ENCODE results near the gene POR.

POR gene

DNA sequence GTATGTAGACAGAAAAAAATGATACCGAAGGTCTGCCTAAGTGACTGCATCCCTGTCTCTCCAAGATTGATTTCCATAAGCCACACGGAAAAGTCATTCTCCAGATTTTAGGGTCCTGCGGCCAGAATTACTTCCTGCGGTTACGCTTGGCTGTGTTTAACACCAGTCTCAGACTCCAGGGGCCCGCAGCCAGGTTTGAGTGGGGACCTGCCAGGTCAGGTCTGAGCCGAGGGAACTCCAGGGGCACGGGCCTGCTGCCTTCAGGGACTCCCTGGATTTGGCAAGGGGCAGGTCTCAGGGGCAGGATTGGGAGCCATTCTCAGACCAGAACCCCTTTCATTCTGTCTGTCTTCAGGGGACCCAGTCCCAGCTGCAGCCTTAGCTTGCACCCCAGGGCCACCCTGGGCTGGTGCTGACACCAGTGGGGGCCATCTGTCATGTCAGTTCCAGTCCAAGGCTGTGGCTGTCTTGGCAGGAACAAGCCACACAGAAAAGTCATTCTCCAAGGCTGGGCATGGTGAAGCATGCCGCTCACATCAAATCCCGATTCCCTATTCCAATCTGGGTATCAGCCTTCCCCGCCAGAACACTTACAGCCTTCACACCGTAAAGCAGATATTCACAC lies 40.5 kb downstream of the POR start:
- Histone ChIP-seq H3K36me3 (peaks cover 25% of the 10 kb centered on the region), H3K9me3 (no peaks in the 10 kb centered on the region), H3K27ac (no peak overlapping the region), H3K4me3 (ENCODE audit: low read depth in 1 of 2, low read length in 1 of 2) (no peak overlapping the region), H3K27me3 (no peaks in the 10 kb centered on the region), H3K4me1 (ENCODE audit: control insufficient read depth in 1 of 2, insufficient read depth in 1 of 2, low read depth in 1 of 2, low read length in 1 of 2) (peaks cover 46 to 55% of the 10 kb centered on the region in 2 experiments)
- TF ChIP-seq, protein P1, sequence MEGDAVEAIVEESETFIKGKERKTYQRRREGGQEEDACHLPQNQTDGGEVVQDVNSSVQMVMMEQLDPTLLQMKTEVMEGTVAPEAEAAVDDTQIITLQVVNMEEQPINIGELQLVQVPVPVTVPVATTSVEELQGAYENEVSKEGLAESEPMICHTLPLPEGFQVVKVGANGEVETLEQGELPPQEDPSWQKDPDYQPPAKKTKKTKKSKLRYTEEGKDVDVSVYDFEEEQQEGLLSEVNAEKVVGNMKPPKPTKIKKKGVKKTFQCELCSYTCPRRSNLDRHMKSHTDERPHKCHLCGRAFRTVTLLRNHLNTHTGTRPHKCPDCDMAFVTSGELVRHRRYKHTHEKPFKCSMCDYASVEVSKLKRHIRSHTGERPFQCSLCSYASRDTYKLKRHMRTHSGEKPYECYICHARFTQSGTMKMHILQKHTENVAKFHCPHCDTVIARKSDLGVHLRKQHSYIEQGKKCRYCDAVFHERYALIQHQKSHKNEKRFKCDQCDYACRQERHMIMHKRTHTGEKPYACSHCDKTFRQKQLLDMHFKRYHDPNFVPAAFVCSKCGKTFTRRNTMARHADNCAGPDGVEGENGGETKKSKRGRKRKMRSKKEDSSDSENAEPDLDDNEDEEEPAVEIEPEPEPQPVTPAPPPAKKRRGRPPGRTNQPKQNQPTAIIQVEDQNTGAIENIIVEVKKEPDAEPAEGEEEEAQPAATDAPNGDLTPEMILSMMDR (IDR thresholded peaks at IDR 0.05), result no peak

DNA sequence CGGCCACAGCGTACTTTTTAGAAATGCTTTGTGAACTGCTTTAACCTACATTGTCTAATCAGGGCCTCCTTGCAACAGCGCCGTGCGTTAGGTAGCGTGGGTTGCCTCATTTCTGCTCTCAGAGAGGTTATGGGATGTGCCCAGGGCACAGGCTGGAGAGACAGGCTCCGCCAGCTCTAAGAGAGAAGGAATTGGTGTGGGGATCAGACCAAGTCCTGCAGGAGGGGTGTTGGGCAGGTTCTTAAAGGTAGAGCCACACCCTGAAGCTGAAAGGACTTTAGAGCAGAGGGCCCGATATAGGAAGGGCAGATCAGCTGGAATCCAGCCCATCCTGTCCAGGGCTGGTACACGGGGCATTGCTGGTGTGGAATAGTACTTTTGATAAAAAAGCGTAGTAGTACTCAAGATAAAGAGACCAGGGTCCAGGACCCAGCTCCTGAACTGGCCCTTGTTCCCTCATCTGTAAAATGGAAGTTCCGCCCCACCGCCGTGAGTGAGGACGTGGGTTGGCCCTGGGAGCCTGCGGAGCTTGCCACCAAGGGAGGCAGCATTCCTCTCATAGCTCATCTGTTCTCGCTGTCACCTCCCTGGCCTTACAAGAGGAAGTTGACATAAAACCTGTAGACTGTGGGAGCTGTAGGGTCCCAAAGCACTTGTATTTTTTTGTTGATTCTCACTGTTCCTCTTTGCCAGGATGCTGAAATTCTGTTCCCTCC lies 42.2 kb downstream of the POR start:
- H3K4me3 ChIP-seq (ENCODE audit: low read depth in 1 of 2, low read length in 1 of 2), result no peak overlapping the region
- no peaks in the 10 kb centered on the region for H3K27me3 ChIP-seq
- TF ChIP-seq, protein P1 (IDR thresholded peaks at IDR 0.05), result no peak
- H3K4me1 ChIP-seq (ENCODE audit: control insufficient read depth in 1 of 2, insufficient read depth in 1 of 2, low read depth in 1 of 2, low read length in 1 of 2), result peaks cover 34 to 41% of the 10 kb centered on the region in 2 experiments
- H3K36me3 ChIP-seq, result peaks cover 32% of the 10 kb centered on the region
- no peaks in the 10 kb centered on the region for H3K9me3 ChIP-seq
- peak overlapping the region; percentile 30 for H3K27ac ChIP-seq

DNA sequence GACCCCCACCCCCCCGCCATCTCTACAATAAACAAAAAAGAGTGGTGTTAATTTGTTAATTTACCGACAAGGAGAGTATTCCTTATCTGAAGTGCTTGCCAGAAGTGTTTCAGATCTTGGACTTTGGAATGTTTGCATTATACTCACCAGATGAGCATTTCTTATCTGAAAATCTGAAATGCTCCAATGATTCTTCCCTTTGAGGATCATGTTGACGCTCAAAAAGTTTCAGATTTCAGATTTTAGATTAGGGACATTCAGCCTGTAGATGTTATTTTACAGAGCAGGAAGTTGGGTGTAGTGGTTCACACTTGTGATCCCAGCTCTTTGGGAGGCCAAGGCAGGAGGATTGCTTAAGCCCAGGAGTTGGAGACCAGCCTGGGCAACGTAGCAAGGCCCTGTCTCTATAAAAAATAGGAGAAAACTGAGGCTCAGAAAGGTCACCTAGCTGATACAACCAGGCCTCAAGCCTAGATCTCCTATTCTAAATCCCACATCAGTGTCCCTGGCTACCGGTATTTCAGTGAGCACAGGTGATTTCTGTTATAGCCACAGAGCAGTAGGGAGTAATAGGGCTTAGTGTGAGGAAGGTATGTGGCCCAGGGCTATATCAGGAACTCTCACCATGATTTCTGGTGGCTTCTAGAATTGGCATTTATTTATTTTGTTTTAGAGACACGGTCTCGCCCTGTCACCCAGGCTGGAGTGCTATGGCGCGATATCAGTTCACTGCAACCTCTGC lies 44.0 kb downstream of the POR start:
- H3K4me3 ChIP-seq (ENCODE audit: low read depth in 1 of 2, low read length in 1 of 2), result no peak overlapping the region
- H3K4me1 ChIP-seq (ENCODE audit: control insufficient read depth in 1 of 2, insufficient read depth in 1 of 2, low read depth in 1 of 2, low read length in 1 of 2), result peaks cover 25 to 27% of the 10 kb centered on the region in 2 experiments
- TF ChIP-seq, protein P1 (IDR thresholded peaks at IDR 0.05), result no peak
- peaks cover 34% of the 10 kb centered on the region for H3K36me3 ChIP-seq
- H3K9me3 ChIP-seq, result no peaks in the 10 kb centered on the region
- no peaks in the 10 kb centered on the region for H3K27me3 ChIP-seq
- no peak overlapping the region for H3K27ac ChIP-seq

DNA sequence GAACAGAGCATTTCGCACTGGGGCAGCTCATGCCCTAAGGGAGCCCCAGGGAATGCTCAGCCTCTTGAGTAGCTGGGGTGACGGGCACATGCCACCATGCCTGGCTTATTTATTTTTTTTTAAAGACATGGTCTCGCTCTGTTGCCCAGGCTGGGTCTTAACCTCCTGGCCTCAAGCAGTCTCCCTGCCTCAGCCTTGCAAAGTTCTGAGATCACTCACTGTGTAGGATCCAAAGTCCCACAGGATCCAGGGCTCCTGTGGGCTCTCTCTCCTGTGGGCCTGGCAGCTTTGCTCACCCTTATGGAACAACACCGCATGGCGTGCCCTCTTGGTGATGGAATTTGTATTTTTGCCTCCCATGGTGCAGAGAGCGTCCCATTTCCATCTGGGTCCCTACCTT lies 45.4 kb downstream of the POR start:
- Histone ChIP-seq H3K27me3 (no peaks in the 10 kb centered on the region), H3K9me3 (no peaks in the 10 kb centered on the region), H3K4me1 (ENCODE audit: control insufficient read depth in 1 of 2, insufficient read depth in 1 of 2, low read depth in 1 of 2, low read length in 1 of 2) (peaks cover 15 to 17% of the 10 kb centered on the region in 2 experiments), H3K36me3 (peaks cover 35% of the 10 kb centered on the region), H3K27ac (no peak overlapping the region), H3K4me3 (ENCODE audit: low read depth in 1 of 2, low read length in 1 of 2) (no peak overlapping the region)
- TF ChIP-seq, protein P1 (IDR thresholded peaks at IDR 0.05), result no peak

DNA sequence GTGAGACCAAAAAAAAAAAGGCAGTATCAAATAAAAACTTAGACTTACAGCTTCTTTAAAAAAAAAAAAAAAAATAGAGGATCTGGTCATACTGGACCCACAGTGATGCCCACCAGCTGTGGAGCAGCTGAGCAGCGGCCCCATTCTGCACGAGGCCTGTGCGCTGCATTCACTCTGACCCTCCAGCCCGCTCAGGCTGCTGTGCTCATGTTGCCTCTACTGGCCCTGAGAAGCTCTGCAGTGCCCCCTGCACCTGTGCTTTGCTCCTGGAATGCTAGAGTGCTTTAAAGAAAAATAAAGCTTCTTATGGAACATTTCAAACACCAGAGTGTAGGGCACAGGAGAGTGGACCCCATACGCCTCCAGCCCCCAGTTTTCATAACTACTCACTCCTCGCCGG lies 46.3 kb downstream of the POR start:
- Histone ChIP-seq H3K27me3 (no peaks in the 10 kb centered on the region), H3K36me3 (peaks cover 36% of the 10 kb centered on the region), H3K9me3 (no peaks in the 10 kb centered on the region), H3K4me1 (ENCODE audit: control insufficient read depth in 1 of 2, insufficient read depth in 1 of 2, low read depth in 1 of 2, low read length in 1 of 2) (peaks cover 13 to 14% of the 10 kb centered on the region in 2 experiments), H3K27ac (no peak overlapping the region), H3K4me3 (ENCODE audit: low read depth in 1 of 2, low read length in 1 of 2) (no peak overlapping the region)
- TF ChIP-seq, protein P1 (IDR thresholded peaks at IDR 0.05), result no peak
